Measurements from ENCODE around the gene SAMD13.
"Not testable (repeated sequence)": the region's sequence is repeated elsewhere in the genome, so short reads cannot be mapped to it uniquely, and the experiment has no call there.

Gene SAMD13

GRCh38 chr1:84278905-84279304, 22.6 kb upstream of the SAMD13 start:
- no peak overlapping the region for H3K4me3 ChIP-seq (ENCODE audit: low read depth, low read length)
- ChIA-PET POLR2A (no interaction called here), CTCF (no interaction called here)
- no peak for DNase-seq (ENCODE audit: low read depth, low spot score)
- no peak for TF ChIP-seq CTCF (IDR thresholded peaks at IDR 0.05; ENCODE audit: insufficient read depth, low read length, missing control alignments)

- TF ChIP-seq CTCF (IDR thresholded peaks at IDR 0.05; ENCODE audit: insufficient read depth, low read length, missing control alignments) = no peak
- CTCF ChIA-PET = no interaction called here
- POLR2A ChIA-PET = no interaction called here
These were observed 20.6 kb upstream of the SAMD13 start for GRCh38 chr1:84280912-84281311.

GRCh38 chr1:84282780-84283333, 18.7 kb upstream of the SAMD13 start:
- H3K4me3 ChIP-seq (ENCODE audit: low read depth, low read length) = no peak overlapping the region
- DNase-seq (ENCODE audit: low read depth, low spot score) = no peak
- ChIA-PET CTCF (no interaction called here), POLR2A (no interaction called here)
- TF ChIP-seq CTCF (IDR thresholded peaks at IDR 0.05; ENCODE audit: insufficient read depth, low read length, missing control alignments) = no peak

More at GRCh38 chr1:84280912-84281311, 20.6 kb upstream of the SAMD13 start:
- DNase-seq (ENCODE audit: low read depth, low spot score) = no peak
- no peak overlapping the region for H3K4me3 ChIP-seq (ENCODE audit: low read depth, low read length)

GRCh38 chr1:84283381-84283780, 18.1 kb upstream of the SAMD13 start:
- TF ChIP-seq CTCF (IDR thresholded peaks at IDR 0.05; ENCODE audit: insufficient read depth, low read length, missing control alignments) = no peak
- DNase-seq (ENCODE audit: low read depth, low spot score) = no peak
- POLR2A ChIA-PET = no interaction called here
- CTCF ChIA-PET = no interaction called here
- no peak overlapping the region for H3K4me3 ChIP-seq (ENCODE audit: low read depth, low read length)

GRCh38 chr1:84286071-84286470, 15.4 kb upstream of the SAMD13 start:
- no peak overlapping the region for H3K4me3 ChIP-seq (ENCODE audit: low read depth, low read length)
- TF ChIP-seq CTCF (IDR thresholded peaks at IDR 0.05; ENCODE audit: insufficient read depth, low read length, missing control alignments) = no peak
- no peak for DNase-seq (ENCODE audit: low read depth, low spot score)
- CTCF ChIA-PET = no interaction called here
- POLR2A ChIA-PET = no interaction called here

GRCh38 chr1:84287389-84287788, 14.1 kb upstream of the SAMD13 start:
- H3K4me3 ChIP-seq (ENCODE audit: low read depth, low read length); DNase-seq (ENCODE audit: low read depth, low spot score); POLR2A ChIA-PET: not testable (repeated sequence)
- CTCF ChIA-PET = interaction anchor here (1.7 kb wide), 1 partner anchor 10 kb away, joined by 6 read pairs; no protein-coding TSS in a partner anchor

- no peak overlapping the region for H3K4me3 ChIP-seq (ENCODE audit: low read depth, low read length)
- no peak for TF ChIP-seq CTCF (IDR thresholded peaks at IDR 0.05; ENCODE audit: insufficient read depth, low read length, missing control alignments)
- CTCF ChIA-PET = interaction anchor here (1.0 to 1.6 kb wide), 4 partner anchors 9 to 144 kb away, joined by 3 read pairs; no protein-coding TSS in a partner anchor
- POLR2A ChIA-PET = no interaction called here
- no peak for DNase-seq (ENCODE audit: low read depth, low spot score)
These were observed 12.2 kb upstream of the SAMD13 start for GRCh38 chr1:84289169-84289785.
